KMS-11 (cell line): ENCODE data around the gene ZXDC.

Source experiments
- H2AFZ ChIP-seq: fragments of 200-600 bp; sonication (generic); 2 replicates; pipeline ENCODE4 v1.6.1; 2016; ENCODE audit warnings: antibody characterized with exemption, mixed run types, low read depth
- H3K27ac ChIP-seq: fragments of 200-600 bp; sonication (generic); 2 replicates; pipeline ENCODE4 v1.6.1; 2016; ENCODE audit warnings: mild to moderate bottlenecking, mixed run types
- H3K27me3 ChIP-seq: fragments of 200-600 bp; sonication (generic); 2 replicates; pipeline ENCODE4 v1.6.1; 2017; ENCODE audit warnings: mild to moderate bottlenecking, low read depth, mixed run types, moderate library complexity; ENCODE audit not compliant: insufficient read depth
- H3K36me3 ChIP-seq: fragments of 200-600 bp; sonication (generic); 2 replicates; pipeline ENCODE4 v1.6.1; 2017; ENCODE audit warnings: mild to moderate bottlenecking, mixed run types; ENCODE audit not compliant: insufficient read depth
- H3K4me1 ChIP-seq: fragments of 200-600 bp; sonication (generic); 2 replicates; pipeline ENCODE4 v1.6.1; 2016; ENCODE audit warnings: mild to moderate bottlenecking, low read depth, mixed run types; ENCODE audit not compliant: poor library complexity, severe bottlenecking
- H3K4me2 ChIP-seq: fragments of 200-600 bp; sonication (generic); 2 replicates; pipeline ENCODE4 v1.7.0; 2016; ENCODE audit warnings: mild to moderate bottlenecking, mixed run types
- H3K4me3 ChIP-seq: fragments of 200-600 bp; sonication (generic); IDR thresholded peaks from 2 replicates; pipeline ENCODE4 v1.6.1; 2017; ENCODE audit warnings: low read depth, low read length, mixed read lengths; ENCODE audit not compliant: insufficient read depth
- H3K79me2 ChIP-seq: fragments of 200-600 bp; sonication (generic); 2 replicates; pipeline ENCODE4 v1.6.1; 2016; ENCODE audit warnings: low read depth, mixed run types; ENCODE audit not compliant: insufficient read depth
- H3K9ac ChIP-seq: fragments of 200-600 bp; sonication (generic); 2 replicates; pipeline ENCODE4 v1.6.1; 2016; ENCODE audit warnings: mild to moderate bottlenecking, mixed run types
- H4K20me1 ChIP-seq: fragments of 200-600 bp; sonication (generic); 2 replicates; pipeline ENCODE4 v1.6.1; 2016; ENCODE audit warnings: mild to moderate bottlenecking, mixed run types; ENCODE audit not compliant: insufficient read depth
- TF ChIP-seq, protein P1 (sequence below): fragments of 200-600 bp; sonication (generic); conservative IDR thresholded peaks from 2 replicates; pipeline ENCODE4 v1.6.1; 2017; ENCODE audit warnings: low read depth, mild to moderate bottlenecking, antibody characterized with exemption, low read length, moderate library complexity, mixed read lengths

The ZXDC gene

GRCh38 chr3:126474498-126475412 is 936 bp downstream of the ZXDC start:
- peaks cover 10% of the 10 kb centered on the region; the same call in 1 of the 2 replicates for H3K36me3 ChIP-seq
- no peaks in the 10 kb centered on the region for H3K27me3 ChIP-seq
- H4K20me1 ChIP-seq: no peaks in the 10 kb centered on the region
- TF ChIP-seq, protein P1, sequence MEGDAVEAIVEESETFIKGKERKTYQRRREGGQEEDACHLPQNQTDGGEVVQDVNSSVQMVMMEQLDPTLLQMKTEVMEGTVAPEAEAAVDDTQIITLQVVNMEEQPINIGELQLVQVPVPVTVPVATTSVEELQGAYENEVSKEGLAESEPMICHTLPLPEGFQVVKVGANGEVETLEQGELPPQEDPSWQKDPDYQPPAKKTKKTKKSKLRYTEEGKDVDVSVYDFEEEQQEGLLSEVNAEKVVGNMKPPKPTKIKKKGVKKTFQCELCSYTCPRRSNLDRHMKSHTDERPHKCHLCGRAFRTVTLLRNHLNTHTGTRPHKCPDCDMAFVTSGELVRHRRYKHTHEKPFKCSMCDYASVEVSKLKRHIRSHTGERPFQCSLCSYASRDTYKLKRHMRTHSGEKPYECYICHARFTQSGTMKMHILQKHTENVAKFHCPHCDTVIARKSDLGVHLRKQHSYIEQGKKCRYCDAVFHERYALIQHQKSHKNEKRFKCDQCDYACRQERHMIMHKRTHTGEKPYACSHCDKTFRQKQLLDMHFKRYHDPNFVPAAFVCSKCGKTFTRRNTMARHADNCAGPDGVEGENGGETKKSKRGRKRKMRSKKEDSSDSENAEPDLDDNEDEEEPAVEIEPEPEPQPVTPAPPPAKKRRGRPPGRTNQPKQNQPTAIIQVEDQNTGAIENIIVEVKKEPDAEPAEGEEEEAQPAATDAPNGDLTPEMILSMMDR: no peak
- peak overlapping the region; percentile 46 for H3K27ac ChIP-seq
- H3K9ac ChIP-seq: peak overlapping the region; percentile 53; the same call in 1 of the 2 replicates
- peak overlapping the region; percentile 59 for H3K4me3 ChIP-seq
- H3K4me2 ChIP-seq: peak overlapping the region; percentile 65
- H2AFZ ChIP-seq: peak overlapping the region; percentile 31; the same call in 1 of the 2 replicates
- peaks cover 26% of the 10 kb centered on the region for H3K4me1 ChIP-seq
- peaks cover 44% of the 10 kb centered on the region for H3K79me2 ChIP-seq

GRCh38 chr3:126473292-126474168 is 2.2 kb downstream of the ZXDC start:
- TF ChIP-seq, protein P1: no peak
- Histone ChIP-seq H3K4me2 (peak overlapping the region; percentile 65; the same call in 1 of the 2 replicates), H3K9ac (no peak overlapping the region), H4K20me1 (no peaks in the 10 kb centered on the region), H3K27ac (no peak overlapping the region), H3K27me3 (no peaks in the 10 kb centered on the region), H3K79me2 (peaks cover 50% of the 10 kb centered on the region), H2AFZ (no peak overlapping the region), H3K36me3 (peaks cover 10% of the 10 kb centered on the region; the same call in 1 of the 2 replicates), H3K4me3 (peak overlapping the region; percentile 0), H3K4me1 (peaks cover 26% of the 10 kb centered on the region)

DNA sequence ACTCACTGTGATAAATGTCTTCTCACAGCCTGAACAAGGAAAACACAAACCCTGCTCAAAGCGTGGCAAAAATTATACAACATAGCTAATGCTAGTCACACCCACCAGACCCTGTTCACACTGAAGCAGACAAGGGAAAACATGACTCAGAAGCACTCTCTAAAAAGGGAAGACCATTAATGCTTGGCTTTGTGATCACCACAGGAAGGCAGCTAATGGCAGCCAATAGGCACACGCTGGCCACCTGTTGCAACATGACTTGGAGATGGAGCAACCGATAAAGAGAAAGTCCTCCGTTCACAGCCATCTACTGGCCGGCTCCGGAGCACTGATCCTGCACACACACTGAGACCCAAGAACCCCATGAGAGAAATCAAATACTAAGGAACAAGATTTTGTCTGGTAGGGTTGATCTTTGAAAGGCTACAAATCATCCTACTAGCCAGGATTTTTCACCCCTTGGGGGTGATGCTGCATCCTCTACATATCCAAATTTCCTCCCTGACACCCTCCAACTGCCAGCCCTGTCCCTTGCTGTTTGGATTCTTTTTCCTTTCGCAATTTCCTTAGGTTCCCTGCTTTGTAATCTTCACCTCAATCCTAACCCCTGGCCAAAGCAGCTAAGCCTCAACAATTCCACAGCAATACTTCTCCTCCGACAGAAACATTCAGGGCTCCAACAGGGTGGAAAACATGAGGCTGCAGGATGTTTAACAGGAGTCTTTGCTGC is 3.2 kb downstream of the ZXDC start:
- H3K27me3 ChIP-seq: no peaks in the 10 kb centered on the region
- no peak overlapping the region for H3K4me3 ChIP-seq
- no peak overlapping the region for H3K27ac ChIP-seq
- peaks cover 26% of the 10 kb centered on the region for H3K4me1 ChIP-seq
- H3K36me3 ChIP-seq: peaks cover 10% of the 10 kb centered on the region; the same call in 1 of the 2 replicates
- H4K20me1 ChIP-seq: no peaks in the 10 kb centered on the region
- peaks cover 50% of the 10 kb centered on the region for H3K79me2 ChIP-seq
- TF ChIP-seq, protein P1: no peak
- no peak overlapping the region for H2AFZ ChIP-seq
- H3K4me2 ChIP-seq: no peak overlapping the region
- H3K9ac ChIP-seq: no peak overlapping the region

DNA sequence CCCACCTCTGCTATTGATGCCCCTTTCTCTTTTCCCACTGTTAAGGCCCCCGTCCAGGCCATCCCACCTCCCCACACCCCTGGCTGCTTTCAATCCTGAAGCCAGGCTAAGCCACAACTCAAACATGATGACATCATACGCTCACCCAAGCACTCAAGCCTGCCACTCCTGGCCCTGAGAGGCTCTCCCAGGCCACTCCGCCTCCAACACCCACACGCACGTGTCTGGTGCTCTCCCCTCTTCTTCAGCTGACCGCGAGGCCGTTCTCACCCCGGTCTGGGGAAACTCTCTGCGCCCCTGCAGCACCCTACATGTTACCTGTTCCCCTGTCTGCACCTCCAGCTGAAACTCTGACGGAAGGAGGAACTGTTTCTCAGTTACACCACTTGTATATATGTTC is 6.2 kb downstream of the ZXDC start:
- Histone ChIP-seq H4K20me1 (no peaks in the 10 kb centered on the region), H3K36me3 (peaks cover 10% of the 10 kb centered on the region; the same call in 1 of the 2 replicates), H3K79me2 (peaks cover 44% of the 10 kb centered on the region), H2AFZ (no peak overlapping the region), H3K9ac (no peak overlapping the region), H3K27me3 (no peaks in the 10 kb centered on the region), H3K4me1 (peaks cover 20% of the 10 kb centered on the region), H3K4me3 (no peak overlapping the region), H3K4me2 (no peak overlapping the region), H3K27ac (no peak overlapping the region)
- TF ChIP-seq, protein P1: no peak
